GM18517 (cell line): ENCODE measurements around the gene MBOAT2.

Source experiments
- ATAC-seq: cut with Tn5 transposase; IDR thresholded peaks from one replicate; pipeline ENCODE4 v1.9.1; 2021; ENCODE audit warnings: mild to moderate bottlenecking, moderate library complexity; ENCODE audit not compliant: unreplicated experiment

MBOAT2 gene

GRCh38 chr2:9018534-9018933, 15.1 kb upstream of the MBOAT2 start:
- ATAC-seq, result no peak

DNA sequence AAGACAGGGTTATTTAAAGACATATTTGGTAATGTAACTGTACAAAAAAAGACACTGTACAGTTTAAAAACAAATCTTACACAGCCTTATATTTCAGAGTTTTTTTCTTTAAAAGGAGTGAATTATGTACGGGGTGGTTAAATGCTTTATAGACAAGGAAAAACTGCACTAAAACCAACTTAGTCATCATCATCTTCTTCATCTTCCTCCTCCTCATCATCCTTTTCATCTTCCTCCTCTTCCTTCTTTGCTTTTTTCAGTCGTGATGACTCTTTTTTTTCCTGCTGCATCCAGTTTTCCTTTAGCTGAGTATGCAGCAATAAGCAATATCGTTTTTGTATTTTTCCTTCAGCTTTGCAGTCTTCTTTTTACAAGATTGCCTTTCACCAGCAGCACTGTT, 14.6 kb upstream of the MBOAT2 start:
- no peak for ATAC-seq

- ATAC-seq, result no peak
These were observed 13.9 kb upstream of the MBOAT2 start for GRCh38 chr2:9017411-9017810.

- ATAC-seq, result no peak
These were observed 12.5 kb upstream of the MBOAT2 start for GRCh38 chr2:9015998-9016397.

DNA sequence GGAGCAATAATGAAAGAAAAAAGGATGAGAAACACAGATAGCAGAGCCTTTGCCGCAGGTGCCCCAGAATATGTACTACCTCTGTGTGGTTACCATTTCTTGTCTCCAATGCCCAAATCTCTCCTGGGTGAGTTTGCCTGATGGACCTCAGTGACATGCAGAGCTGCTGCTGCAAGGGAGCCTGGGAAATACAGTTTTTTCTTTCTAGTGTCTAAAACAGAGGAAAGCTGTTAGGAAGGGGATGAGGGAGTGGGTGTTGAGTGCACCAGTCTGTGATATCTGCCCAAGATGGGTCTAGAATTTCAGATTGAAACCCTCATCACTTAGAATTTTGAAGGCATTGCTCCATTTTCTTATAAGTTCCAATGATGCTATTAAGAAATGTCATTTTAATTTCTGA, 9.9 kb upstream of the MBOAT2 start:
- no peak for ATAC-seq

GRCh38 chr2:9010866-9011265, 7.4 kb upstream of the MBOAT2 start:
- ATAC-seq, result no peak

DNA sequence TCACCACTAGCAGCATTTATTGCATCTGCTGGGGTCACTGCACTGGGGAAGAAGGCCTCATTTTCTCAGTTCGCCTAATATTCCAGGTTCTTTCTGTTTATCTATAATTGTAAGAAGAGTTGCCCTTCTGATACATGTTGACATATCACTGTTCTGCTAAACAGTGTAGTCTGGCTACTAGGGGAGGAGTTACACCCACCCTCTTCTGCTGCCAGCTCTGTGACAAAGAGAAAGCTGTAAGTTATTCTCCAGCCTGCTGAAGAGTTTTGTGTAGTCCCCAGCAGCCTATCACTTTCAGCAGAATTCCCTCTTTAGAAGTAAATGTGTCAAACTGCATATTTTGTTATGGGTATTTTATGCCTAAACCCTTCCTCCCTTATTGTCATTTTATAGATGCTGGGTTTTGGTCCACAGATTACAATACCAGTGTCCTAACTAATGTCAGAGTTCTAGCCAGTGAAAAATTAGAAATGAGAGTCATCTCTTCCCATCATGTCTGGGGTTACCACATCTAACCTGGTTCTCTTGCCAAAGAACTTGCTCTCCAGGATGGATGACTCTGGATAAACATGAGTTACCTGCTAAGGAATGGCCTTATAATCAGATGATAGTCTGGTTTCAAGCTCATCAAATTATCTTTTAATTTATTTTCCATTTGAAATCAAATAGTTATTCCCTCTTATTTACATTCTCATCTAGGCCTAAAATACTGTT, 5.6 kb upstream of the MBOAT2 start:
- no peak for ATAC-seq

GRCh38 chr2:9006368-9006767, 2.9 kb upstream of the MBOAT2 start:
- ATAC-seq, result no peak

DNA sequence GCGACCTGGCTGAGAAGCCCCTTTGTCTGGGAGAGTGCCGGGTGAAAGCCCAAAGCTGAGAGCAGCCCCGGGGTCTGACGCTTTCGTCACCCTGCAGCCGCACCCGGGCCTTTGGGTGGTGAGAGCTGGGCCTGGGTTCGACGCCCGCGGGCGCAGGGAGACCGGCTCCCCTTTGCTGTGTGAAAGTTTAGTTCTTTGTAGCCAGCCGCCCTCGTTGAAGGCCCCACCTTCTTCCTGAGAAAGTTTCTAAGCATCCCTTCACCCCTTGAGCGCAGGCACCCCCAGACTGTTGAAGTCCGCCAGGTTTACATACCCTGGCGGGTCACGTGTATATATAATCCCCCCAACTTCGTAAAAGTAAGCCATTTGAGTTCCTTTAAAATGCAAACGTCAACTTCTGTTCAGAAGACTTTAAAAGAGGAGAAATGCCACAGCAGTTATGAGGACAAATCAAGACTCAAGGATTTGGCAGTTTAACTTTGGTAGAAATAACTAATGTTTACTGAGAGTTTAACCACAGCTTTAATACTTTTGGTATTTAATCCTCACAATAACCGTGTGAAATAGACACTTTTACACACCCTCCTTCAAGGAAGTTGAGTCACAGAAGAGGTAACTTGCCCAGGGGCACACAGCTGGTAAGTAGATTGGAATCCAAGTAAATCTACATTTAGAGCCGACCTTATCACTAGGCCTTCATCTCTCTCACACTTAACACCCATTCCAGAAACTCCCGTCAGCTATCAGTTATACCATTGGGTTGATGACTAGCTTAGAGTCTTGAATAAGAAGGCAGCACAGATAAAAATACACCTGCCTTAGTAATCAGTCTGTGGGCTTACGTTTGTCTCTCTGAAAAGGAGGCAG, 1.1 kb upstream of the MBOAT2 start:
- no peak for ATAC-seq

- no peak for ATAC-seq
These were observed 193 bp downstream of the MBOAT2 start for GRCh38 chr2:9003366-9003615.

GRCh38 chr2:9002637-9003365, 683 bp downstream of the MBOAT2 start:
- ATAC-seq, result no peak

- ATAC-seq, result no peak
These were observed 1.2 kb downstream of the MBOAT2 start for GRCh38 chr2:9002313-9002636.

GRCh38 chr2:9001778-9002177, 1.7 kb downstream of the MBOAT2 start:
- no peak for ATAC-seq

DNA sequence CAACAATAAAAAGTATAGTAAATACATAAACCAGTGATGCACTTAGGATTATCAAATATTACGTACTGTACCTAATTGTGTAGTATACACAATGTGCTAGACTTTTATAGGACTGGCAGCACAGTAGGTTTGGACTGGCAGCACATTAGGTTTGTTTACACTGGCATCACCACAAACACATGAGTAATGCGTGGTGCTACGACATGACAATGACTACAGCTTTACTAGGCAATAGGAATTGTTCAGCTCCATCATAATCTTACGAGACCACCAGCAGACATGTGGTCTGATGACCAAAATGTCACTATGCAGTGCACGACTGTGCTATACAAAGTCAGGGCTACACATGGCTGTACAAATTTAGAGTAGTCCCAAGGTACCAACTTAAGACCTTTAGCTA, 2.3 kb downstream of the MBOAT2 start:
- no peak for ATAC-seq

- no peak for ATAC-seq
These were observed 3.0 kb downstream of the MBOAT2 start for GRCh38 chr2:9000442-9000841.

GRCh38 chr2:8999797-9000196, 3.7 kb downstream of the MBOAT2 start:
- no peak for ATAC-seq

DNA sequence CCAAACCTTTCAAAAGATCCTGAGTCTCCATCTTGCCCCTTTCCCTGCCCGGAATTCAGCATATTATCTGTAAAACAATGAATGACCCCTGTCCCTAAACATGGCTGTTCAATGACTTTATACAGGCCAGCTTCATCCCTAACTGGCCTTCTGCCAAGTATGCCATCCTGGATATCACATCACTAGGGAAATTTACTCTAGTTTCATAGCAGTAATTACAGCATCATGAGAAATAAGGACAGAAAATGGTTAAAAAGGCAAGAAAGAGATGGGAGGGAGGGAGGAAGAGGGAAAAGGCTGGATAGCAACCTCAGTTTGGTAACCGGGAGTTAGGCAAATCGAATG, 4.4 kb downstream of the MBOAT2 start:
- no peak for ATAC-seq

GRCh38 chr2:8998418-8999101, 4.9 kb downstream of the MBOAT2 start:
- ATAC-seq, result no peak

- no peak for ATAC-seq
These were observed 5.9 kb downstream of the MBOAT2 start for GRCh38 chr2:8997631-8998030.

GRCh38 chr2:8997108-8997507, 6.4 kb downstream of the MBOAT2 start:
- ATAC-seq, result no peak

DNA sequence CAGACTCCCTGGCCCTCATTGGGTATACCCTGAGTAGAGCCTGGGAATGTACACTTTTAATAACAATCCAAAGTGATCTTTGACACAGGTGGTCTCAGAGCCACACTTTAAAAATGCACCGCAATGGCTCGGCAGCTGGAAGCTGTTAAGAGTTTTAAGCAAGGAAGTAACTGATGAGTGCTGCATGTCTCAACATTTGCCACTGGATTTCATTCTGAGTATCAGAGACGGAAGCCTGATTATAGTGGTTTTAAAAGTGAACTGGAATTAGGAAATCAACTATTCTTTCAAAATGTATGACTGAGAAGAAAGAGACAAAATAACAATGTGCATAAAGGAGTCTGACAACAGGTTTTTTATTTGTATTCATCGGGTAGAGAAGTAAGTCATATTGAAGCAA, 7.5 kb downstream of the MBOAT2 start:
- ATAC-seq, result no peak

DNA sequence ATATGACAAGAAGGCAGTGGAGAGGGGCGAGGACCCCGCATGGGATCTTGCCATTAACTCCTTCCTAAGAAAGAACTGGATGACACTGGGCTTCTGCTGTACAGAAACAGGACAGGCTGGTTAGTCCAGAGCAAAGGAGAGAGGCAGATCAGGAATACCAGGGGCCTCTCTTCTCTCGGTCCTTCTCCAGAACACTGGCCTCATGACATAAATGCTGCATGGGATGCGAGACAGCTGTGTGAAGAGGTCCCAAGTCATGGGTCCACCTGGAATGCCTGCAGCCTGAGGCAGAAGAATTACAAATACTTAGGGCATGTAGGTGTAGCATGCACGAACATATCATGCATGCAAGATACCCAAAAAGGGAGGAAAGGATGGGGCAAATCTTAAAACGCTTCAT, 9.1 kb downstream of the MBOAT2 start:
- ATAC-seq, result no peak
